Right renal pelvis (tissue), 4 donors: ENCODE data around the gene CCL7. TPM values are rescaled to one million over a fixed set of nuclear protein-coding genes. Genes with fewer than 3 reads are reported as not detected.

Experiments
- DNase-seq, 4 donors: peaks; one replicate each; pipeline ENCODE4 v3.0.0-alpha.2; 2013; ENCODE audit warnings: low read depth in 4 of 4, low spot score in 3 of 4, missing footprints in 1 of 4
- polyA plus RNA-seq, 4 donors: library from polyadenylated mRNA; unstranded; fragments of 120-200 nt; gene quantifications; one replicate each; pipeline ENCODE4 v1.2.1, GENCODE V29; 2013; ENCODE audit not compliant: insufficient read length in 4 of 4

Gene CCL7
- polyA plus RNA-seq, 4 donors: not detected

DNA sequence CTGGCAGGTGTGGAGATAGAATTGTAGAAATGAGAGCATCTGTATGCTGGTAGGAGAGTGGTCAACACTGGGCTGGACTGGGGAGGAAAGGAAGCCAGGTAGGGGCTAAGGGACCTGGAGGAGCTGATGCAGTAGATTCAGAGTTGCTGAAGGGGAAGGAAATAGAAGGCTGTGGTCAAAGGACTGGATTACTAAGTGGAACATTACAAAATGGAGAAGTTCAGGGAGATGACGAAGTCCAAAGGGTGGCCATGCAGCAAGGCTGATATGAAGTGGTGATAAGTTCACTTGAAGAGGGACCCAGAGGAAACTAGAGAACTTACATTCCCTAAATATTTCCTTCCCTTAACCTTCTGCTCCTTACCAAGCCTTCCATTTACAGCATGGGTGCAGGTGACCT is 23.6 kb upstream of the CCL7 start:
- DNase-seq: no peak

DNA sequence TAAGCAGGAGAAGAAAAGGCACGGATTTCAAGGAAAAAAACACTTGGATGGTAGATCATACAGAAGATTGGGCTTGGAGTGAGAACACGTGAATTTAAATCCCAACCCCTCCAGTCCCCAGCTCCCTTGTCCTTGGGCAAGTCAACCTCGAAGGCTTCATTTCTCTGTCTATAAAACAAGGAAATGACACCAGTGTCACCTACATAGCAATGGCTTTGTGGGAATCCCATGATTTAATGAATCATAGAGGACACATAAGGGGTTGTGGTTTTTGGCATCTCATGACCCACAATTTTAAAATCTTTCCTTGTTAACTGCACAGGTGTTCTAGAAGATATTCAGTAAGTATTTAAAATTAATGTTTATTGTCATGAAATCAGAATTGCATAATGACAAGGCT is 23.1 kb upstream of the CCL7 start:
- DNase-seq: no peak

DNA sequence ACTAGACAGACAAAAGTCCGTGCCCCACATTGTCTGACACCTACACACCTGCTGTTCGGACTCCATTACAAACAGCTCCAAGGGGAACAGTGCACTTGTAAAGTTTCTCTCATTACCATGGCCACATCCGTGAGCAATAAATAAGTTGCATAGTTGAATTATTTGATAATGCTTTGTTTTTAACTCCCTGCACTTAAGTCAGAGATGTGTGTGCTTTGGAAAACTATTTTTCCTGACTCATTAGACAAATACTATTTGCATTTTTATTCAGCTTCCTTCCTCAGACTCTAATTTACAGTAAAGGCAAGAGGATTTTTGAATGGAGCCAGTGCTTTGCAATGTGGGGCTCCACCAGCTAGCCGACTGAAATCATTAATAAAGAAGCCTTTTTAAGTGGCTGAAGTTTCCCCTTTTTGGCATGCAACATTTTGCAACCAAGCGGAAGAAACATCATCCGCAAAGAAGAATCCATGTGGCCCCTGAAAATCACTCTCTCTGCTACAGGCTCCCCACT is 21.5 kb upstream of the CCL7 start:
- no peak for DNase-seq

DNA sequence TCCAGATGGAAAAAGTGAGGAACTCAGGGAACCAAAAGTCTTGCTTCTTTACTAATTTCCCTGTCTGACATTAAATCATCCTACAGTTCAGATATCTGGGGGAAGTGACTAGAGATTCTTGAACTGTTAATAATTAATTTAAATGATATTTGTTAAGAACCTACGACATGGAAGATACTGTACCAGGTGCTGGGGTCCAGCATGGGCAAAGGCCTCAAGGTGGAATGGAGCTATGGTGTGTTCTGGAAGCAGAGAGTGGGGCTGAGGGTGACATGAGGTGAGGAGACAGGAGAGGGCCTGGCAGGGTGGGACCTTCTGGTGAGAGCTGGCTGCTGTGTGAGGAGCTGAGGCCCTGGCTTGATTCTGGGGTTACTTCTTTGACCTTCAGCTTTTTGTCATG is 21.0 kb upstream of the CCL7 start:
- DNase-seq: no peak

DNA sequence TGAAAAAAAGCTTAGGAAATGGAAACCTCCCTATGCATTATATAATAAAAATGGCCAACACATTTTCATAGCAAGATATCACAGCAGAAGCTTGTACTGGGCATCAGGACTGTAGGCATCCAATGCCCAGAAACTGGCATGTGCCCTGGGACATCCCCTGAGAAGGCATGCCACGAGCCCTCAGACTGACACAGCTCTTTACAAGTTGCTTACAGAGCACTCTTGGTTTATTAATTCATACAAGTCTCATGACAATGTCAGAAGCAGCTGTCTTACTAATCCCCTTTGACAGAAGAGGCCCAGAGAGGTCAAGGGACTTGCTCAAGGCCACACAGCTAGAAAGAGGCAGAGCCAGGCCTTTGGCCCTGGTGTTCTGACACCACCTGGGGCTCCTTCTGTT is 20.5 kb upstream of the CCL7 start:
- DNase-seq: no peak

DNA sequence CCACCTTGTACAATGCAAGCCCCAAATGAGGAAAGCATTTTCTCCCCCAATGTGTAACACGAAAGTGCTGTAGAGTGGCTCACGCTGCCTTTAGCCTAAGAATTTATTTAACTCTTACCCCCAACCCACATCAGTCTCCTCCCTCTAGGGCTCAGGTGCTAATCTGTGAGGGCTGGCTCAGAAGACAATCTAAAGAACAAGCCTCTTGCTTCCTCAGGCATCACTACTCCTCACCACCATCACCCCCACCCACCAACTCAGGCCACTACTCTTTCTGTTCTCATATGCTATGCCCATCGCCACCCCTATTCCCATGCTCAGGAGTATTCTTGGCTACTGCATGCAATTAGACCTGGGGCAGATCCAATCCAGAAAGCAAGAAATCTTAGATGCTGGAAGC is 18.8 kb upstream of the CCL7 start:
- no peak for DNase-seq

DNA sequence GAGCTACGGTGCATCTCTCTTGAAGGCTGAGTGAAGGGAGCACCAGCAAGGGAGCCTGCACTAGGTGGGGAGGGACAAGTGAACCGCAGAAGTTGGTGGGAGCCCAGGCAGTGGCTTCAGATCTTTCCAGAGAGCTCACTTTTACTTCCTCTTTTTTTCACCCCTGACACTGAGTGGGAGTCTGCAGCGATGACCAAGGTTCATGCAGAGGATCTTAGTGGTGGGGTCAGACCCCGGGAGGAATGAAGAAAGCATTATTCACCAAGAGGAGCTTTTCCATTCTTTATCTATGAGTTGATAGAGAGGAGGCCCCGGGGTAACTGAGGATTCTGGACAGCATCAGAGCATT is 18.0 kb upstream of the CCL7 start:
- DNase-seq: no peak

DNA sequence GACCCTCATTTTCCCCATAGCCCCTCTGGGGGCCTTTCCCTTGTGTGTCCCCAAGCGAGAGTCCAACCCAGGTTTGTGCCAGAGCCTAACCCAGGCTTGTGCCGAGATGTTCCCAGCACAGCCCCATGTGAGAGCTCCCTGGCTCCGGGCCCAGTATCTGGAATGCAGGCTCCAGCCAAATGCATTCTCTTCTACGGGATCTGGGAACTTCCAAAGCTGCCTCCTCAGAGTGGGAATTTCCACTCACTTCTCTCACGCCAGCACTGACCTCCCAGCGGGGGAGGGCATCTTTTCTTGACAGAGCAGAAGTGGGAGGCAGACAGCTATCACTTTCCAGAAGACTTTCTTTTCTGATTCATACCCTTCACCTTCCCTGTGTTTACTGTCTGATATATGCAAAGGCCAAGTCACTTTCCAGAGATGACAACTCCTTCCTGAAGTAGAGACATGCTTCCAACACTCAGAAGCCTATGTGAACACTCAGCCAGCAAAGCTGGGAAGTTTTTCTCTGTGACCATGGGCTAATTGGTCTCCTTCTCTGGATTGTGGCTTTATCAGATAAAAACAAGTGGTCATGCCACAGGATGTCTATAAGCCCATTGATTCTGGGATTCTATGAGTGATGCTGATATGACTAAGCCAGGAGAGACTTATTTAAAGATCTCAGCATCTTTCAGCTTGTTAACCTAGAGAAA is 17.4 kb upstream of the CCL7 start:
- peak in 3 of 4 donors; percentile 46 to 60 (median 56) for DNase-seq

DNA sequence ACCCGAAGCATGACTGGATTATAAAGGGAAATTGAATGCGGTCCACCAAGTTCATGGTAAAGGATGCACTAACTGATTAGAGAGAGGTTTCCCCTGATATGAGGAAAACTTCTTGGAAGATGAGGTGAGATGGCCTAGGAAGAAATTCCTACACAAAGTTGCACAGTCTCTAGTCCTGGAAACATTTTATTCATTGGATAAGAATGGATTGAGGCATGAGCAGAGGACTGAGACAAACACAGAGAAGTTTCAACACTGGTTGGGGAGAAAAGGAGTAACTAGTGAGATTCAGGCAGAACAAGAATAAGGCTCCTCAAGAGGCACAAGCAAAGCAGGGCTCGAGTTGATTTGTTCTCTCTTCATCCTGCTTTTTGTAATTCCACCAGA is 16.9 kb upstream of the CCL7 start:
- DNase-seq: no peak

DNA sequence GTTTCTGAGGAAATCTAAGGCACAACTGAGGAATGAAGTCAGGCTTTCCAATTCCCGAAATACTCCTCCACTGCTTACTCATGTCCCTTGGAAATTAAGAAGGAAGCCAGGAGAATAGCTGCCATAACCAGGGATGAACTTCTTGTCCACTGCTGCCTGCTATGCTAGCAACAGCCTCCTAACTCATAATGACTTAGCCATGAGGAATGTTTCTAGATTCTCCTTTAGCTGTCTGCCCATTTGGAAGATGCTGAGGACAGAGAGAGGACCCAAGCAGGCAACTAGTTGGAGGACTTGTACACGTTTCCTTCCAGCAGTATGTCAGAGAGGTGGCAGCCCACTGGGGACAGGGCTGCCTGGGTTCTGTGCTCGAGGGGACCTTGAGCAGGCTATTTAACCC is 15.9 kb upstream of the CCL7 start:
- no peak for DNase-seq

DNA sequence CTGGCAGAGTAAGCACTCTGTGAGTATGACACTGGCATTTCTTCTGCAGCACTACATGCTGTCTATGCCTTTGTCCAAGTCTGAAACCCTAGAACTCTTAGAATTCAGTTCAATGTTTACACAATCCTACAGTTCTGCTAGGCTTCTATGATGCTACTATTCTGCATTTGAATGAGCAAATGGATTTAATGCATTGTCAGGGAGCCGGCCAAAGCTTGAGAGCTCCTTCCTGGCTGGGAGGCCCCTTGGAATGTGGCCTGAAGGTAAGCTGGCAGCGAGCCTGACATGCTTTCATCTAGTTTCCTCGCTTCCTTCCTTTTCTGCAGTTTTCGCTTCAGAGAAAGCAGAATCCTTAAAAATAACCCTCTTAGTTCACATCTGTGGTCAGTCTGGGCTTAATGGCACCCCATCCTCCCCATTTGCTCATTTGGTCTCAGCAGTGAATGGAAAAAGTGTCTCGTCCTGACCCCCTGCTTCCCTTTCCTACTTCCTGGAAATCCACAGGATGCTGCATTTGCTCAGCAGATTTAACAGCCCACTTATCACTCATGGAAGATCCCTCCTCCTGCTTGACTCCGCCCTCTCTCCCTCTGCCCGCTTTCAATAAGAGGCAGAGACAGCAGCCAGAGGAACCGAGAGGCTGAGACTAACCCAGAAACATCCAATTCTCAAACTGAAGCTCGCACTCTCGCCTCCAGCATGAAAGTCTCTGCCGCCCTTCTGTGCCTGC is 15.2 kb upstream of the CCL7 start, which contains the start of gene CCL2:
CCL2 (plus strand) TSS at position 635 of the 730 bp plus-strand sequence; CDS start at position 700, 65 bp downstream.
- DNase-seq: peak in 3 of 4 donors; percentile 45 to 55 (median 46)

DNA sequence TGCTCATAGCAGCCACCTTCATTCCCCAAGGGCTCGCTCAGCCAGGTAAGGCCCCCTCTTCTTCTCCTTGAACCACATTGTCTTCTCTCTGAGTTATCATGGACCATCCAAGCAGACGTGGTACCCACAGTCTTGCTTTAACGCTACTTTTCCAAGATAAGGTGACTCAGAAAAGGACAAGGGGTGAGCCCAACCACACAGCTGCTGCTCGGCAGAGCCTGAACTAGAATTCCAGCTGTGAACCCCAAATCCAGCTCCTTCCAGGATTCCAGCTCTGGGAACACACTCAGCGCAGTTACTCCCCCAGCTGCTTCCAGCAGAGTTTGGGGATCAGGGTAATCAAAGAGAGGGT is 14.7 kb upstream of the CCL7 start:
- no peak for DNase-seq

DNA sequence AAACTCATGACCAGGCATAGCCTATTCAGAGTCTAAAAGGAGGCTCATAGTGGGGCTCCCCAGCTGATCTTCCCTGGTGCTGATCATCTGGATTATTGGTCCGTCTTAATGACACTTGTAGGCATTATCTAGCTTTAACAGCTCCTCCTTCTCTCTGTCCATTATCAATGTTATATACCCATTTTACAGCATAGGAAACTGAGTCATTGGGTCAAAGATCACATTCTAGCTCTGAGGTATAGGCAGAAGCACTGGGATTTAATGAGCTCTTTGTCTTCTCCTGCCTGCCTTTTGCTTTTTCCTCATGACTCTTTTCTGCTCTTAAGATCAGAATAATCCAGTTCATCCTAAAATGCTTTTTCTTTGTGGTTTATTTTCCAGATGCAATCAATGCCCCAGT is 14.2 kb upstream of the CCL7 start:
- DNase-seq: no peak

DNA sequence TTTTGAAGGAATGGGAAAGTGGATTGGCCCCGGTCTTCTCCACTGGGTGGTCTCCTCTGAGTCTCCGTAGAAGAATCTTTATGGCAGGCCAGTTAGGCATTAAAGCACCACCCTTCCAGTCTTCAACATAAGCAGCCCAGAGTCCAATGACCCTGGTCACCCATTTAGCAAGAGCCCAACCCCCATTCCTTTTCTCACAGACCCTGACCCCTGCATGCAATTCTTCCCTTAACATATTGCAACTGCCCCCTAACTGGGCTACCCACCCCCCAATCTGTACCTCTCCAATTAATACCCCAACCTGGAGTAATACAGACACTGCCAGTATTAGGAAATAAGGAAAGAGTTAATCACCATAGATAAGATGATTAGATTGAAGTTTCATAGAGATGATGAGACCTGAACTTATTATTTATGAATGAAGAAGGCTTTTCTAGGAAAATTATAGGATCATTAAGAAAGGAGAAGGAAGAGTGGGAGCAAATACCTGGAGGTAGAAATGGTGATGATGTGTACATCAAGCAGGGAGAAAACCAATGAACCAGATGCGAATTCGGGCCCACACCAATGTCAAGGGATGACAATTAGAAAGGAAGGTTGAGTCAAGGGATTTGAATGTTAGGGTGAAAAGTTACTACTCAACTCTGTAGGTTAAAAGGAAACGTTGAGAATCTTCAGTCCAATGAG is 12.6 kb upstream of the CCL7 start:
- no peak for DNase-seq

DNA sequence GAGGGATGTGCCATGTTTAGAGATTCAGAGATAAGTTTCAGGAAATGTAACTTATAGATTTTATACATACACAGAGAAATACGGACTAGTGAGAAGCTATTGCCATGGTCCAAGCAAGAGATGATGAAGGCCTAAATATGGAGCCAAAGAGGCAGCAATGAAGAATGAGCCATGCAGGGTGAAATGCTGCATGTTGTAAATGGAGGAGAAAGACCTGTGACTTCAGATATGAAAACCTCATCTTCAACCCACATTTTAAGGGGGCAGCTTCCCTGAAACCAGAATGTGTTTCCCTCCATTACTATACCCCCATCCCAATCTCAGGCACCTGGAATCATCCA is 12.1 kb upstream of the CCL7 start:
- no peak for DNase-seq

DNA sequence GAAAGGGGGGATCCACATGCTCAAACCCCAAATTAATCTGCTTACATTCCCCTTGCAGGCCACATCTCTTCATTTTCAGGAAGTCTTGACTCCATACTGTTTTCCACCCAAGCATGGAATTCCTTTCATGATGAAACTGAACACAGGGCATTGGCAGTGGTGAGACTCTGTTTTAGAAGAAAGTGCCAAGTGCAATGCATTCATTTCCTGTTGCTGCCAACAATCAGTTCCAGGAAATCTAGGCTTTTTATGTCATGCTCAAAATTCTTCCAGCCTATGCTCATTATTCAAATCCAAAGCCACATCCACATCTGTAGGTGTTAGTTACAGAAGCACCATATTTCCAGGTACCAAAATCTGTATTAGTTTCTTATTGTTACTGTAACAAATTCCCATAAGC is 10.9 kb upstream of the CCL7 start:
- DNase-seq: no peak

DNA sequence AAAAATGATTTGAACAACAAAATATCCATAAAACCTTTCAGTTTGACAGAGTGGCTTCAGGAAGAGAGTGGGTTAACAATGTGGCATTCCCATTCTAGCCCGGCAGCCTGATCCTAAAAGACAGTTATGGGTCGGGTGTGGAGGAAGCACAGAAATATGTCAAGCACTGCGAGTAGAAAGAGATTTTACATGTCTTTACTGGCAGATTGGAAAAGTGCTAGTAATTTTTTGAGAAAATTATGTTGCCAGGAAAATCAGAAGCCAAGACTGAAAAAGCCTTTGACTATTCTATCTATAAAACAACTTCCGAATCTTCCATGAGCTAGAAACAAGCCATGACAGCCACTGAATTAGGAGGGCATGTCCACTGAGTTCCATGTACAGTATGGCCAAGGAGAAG is 9.2 kb upstream of the CCL7 start:
- no peak for DNase-seq

DNA sequence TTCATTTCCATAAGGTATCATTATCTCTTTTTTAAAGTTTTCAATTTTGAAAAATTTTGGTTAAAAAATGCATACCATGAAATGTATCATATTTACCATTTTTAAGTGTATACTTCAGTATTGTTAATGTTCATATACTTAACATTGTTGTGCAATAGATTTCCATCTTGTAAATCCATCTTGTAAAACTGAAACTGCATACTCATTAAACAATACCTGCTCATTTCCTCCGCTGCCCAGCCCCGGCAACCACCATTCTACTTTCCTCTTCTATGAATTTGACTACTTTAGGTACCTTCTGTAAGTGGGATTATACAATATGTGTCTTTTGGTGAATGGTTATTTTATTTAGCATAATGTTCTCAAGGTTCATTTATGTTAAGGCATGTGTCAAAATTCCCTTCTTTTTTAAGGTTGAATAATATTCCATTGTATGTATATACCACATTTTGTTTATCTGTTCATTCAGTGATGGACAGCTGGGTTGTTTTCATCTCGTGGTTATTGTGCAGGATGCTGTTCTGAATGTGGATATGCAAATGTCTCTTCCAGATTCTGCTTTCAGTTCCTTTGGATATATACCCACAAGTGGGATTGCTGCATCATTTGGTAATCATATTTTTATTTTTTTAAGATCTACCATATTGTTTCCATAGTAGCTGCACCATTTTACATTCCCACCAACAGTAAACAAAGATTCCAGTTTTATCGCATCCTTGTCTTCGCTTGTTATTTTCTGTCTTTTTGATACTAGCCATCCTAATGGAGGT is 8.3 kb upstream of the CCL7 start:
- no peak for DNase-seq

DNA sequence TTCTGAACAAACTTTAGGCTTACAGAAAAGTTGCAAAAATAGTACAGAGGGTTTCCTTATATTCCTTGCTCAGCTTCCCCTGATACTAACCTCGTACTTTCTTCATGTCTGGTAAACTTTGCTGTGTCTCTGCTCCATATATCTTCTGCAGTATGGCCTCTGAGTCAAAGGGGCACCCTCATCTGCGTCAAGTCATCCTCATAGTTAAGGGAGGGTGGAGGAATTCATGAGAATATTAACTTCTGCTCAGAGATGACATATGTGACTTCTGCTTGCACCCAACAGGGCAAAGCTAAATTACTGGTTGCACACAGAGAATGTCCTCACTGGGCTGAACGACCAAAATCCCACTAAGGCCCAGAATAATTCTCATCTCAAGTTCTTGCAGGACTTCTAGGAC is 4.3 kb upstream of the CCL7 start:
- no peak for DNase-seq

DNA sequence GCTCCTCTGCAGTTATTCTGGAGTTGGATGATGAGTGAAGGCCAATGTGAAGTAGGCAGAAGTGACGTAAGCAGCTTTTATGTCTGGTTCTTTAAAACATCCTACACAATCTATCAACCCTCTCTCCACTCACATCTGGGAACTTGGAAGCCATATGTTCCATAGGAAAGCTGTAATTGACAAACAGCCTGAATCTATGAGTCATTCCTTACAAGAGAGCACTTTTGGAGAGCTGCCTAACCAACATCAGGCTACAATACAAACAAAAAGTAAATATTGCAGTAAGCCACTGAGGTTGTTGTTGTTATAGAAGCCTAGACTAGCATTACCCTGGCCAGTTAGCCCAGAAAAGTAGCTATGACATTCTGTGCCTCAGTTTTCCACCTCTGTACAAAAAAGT is 5.9 kb downstream of the CCL7 start:
- DNase-seq: no peak

DNA sequence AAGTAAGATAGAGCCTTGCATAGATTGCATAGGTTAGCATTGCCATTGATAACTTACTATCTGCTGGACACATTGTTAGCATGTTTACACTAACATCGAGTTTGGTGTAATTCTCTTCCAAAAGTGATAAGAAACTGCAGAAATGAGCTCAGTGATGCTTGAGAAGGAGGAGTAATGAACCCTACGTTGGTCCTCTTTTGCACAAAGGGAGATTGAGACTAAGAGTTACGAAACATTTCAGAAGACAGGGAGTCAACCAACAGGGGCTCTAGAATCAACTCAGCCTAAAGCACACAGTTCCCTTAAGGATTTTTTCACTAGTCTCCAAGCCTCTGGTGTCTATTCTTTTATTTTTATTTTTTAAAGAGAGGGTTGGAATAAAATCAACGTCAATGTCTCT is 6.8 kb downstream of the CCL7 start:
- no peak for DNase-seq
